Stomach (tissue), 9 donors: ENCODE measurements around the gene APP. TPM values are rescaled to one million over a fixed set of nuclear protein-coding genes. Genes with fewer than 3 reads are reported as not detected.

Source experiments
- DNase-seq, 2 donors: peaks; one replicate each; pipeline versions ENCODE4 v3.0.0 to v3.0.0-alpha.2; 2013 to 2019
- H3K27ac ChIP-seq, 5 donors: fragments of 200-600 bp in 4 of 5; sonication (generic) in 4 of 5; one replicate each; pipeline ENCODE4 v1.5.1; 2013 to 2019; ENCODE audit warnings: mild to moderate bottlenecking in 1 of 5, moderate library complexity in 1 of 5
- H3K27me3 ChIP-seq, 3 donors: fragments of 200-600 bp; sonication (generic); one replicate each; pipeline ENCODE4 v1.5.1; 2017 to 2019; ENCODE audit warnings: mixed run types in 1 of 3
- H3K36me3 ChIP-seq, 4 donors: fragments of 200-600 bp; sonication (generic); 1 replicate in 3 of 4; 2 replicates in 1 of 4; pipeline ENCODE4 v1.5.1; 2016 to 2019
- H3K4me1 ChIP-seq, 4 donors: fragments of 200-600 bp; sonication (generic); one replicate each; pipeline ENCODE4 v1.5.1; 2016 to 2019
- H3K4me3 ChIP-seq, 4 donors: fragments of 200-600 bp; sonication (generic) in 3 of 4; one replicate each; pipeline ENCODE4 v1.5.1; 2016 to 2019; ENCODE audit warnings: mild to moderate bottlenecking in 1 of 4
- H3K9me3 ChIP-seq, 4 donors: fragments of 200-600 bp; sonication (generic); one replicate each; pipeline ENCODE4 v1.5.1; 2016 to 2019
- CTCF ChIP-seq, 7 experiments: fragments of 450-650 bp in 4 of 7; fragments of 200-600 bp in 3 of 7; sonication (generic) in 3 of 7; IDR thresholded peaks; one replicate each; pipeline ENCODE4 v1.5.1; 2016 to 2019; ENCODE audit warnings: antibody characterized with exemption in 7 of 7, control low read depth in 2 of 7, mild to moderate bottlenecking in 1 of 7
- EP300 ChIP-seq: sonication (generic); formaldehyde crosslinking; IDR thresholded peaks from one replicate; pipeline ENCODE4 v1.6.1; 2017; ENCODE audit warnings: antibody characterized with exemption
- POLR2A ChIP-seq, 4 donors: fragments of 450-650 bp; IDR thresholded peaks; one replicate each; pipeline ENCODE4 v1.6.1; 2016; ENCODE audit warnings: antibody characterized with exemption in 4 of 4, control low read depth in 2 of 4, mild to moderate bottlenecking in 1 of 4, moderate library complexity in 1 of 4
- POLR2AphosphoS5 ChIP-seq, 3 donors: sonication (generic); formaldehyde crosslinking; IDR thresholded peaks; one replicate each; pipeline ENCODE4 v1.6.1; 2016; ENCODE audit warnings: antibody characterized with exemption in 3 of 3
- WGBS, 5 donors: extraction: QIAGEN DNeasy Blood & Tissue Kit in 3 of 5; methylation state at CpG; one replicate each; pipeline versions ENCODE4 v1.1.5 to v1.1.7; 2013 to 2018; 5-methylcytosine and 5-hydroxymethylcytosine counted together
- intact Hi-C: fragments of 100-400 bp; cut with DNase I; formaldehyde crosslinking; loops from one replicate; pipeline ENCODE4 v1.15.1; 2023; ENCODE audit warnings: low total_unique reads
- polyA plus RNA-seq, 3 donors: library from polyadenylated mRNA; stranded (reverse); fragments of 200-250 nt; gene quantifications; one replicate each; pipeline ENCODE4 v1.2.3, GENCODE V29; 2013
- total RNA-seq, 5 donors: library from RNA; depleted of rRNA; stranded (reverse); fragments of >200 nt; gene quantifications; one replicate each; pipeline versions ENCODE4 v1.1.0 to v1.2.3, GENCODE V29; 2014 to 2016
- donor health status: healthy with polysubstance abuse.
- donor health status: Bipolar disorder and iron deficiency.
- donor health status: healthy.

The APP gene
- total and polyA plus RNA-seq, 8 donors, result 41.2 to 408 (median 200) TPM

- H3K9me3 ChIP-seq, result no peaks in the 10 kb centered on the region
- 75 to 92% (median 83%) methylated on average over 3 of the region's 3 CpGs for WGBS, 5 donors
These were observed 210.8 kb downstream of the APP start for GRCh38 chr21:25959799-25960198.

GRCh38 chr21:25956993-25957714, 213.4 kb downstream of the APP start:
- TF ChIP-seq POLR2AphosphoS5 (IDR thresholded peaks at IDR 0.05), result peak in 1 of 3 donors; percentile 4
- TF ChIP-seq CTCF (IDR thresholded peaks at IDR 0.05), result no peak
- TF ChIP-seq EP300, result no peak
- no peak for TF ChIP-seq POLR2A (IDR thresholded peaks at IDR 0.05)
- Histone ChIP-seq H3K36me3 (peaks cover 5 to 45% (median 40%) of the 10 kb centered on the region in 4 donors), H3K9me3 (no peaks in the 10 kb centered on the region), H3K27ac (peak overlapping the region in 1 of 5 donors; percentile 26), H3K27me3 (no peaks in the 10 kb centered on the region), H3K4me3 (no peak overlapping the region), H3K4me1 (peaks cover 0 to 14% (median 2%) of the 10 kb centered on the region in 4 donors)
- intact Hi-C loops, result no loop called here
- no peak for DNase-seq
- 44 to 56% (median 51%) methylated on average over 2 of the region's 2 CpGs for WGBS, 5 donors

More at GRCh38 chr21:25959799-25960198, 210.8 kb downstream of the APP start:
- Histone ChIP-seq H3K27me3 (no peaks in the 10 kb centered on the region), H3K27ac (no peak overlapping the region), H3K4me3 (no peak overlapping the region), H3K4me1 (peaks cover 5 to 35% (median 15%) of the 10 kb centered on the region in 4 donors), H3K36me3 (peaks cover 0 to 26% (median 17%) of the 10 kb centered on the region in 4 donors)
- no peak for TF ChIP-seq POLR2A (IDR thresholded peaks at IDR 0.05)
- intact Hi-C loops, result no loop called here
- DNase-seq, result no peak

DNA sequence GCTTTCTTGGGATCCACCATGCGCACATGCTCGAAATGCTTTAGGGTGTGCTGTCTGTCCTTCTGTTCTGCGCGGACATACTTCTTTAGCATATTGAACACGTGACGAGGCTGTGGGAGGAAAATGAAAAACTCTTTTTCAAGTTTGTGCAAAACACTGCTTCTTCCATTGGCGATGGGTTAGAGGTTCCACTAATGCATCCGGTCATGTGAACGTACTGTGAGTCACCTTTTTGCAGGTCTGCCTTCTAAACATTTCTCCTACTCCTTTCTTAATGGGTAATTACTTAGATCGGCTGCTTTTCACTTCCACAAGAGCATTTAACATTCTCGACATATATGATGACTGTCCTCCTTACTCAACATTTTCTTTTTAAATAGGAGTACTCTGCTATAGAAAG, 214.9 kb downstream of the APP start:
- no peaks in the 10 kb centered on the region for H3K27me3 ChIP-seq
- DNase-seq, result no peak
- H3K4me3 ChIP-seq, result no peak overlapping the region
- no peaks in the 10 kb centered on the region for H3K9me3 ChIP-seq
- H3K4me1 ChIP-seq, result peaks cover 0 to 4% (median 0%) of the 10 kb centered on the region in 4 donors
- intact Hi-C loops, result no loop called here
- 92 to 99% (median 96%) methylated on average over 11 of the region's 11 CpGs for WGBS, 5 donors
- H3K27ac ChIP-seq, result no peak overlapping the region
- TF ChIP-seq POLR2AphosphoS5 (IDR thresholded peaks at IDR 0.05) (no peak), CTCF (IDR thresholded peaks at IDR 0.05) (no peak), POLR2A (IDR thresholded peaks at IDR 0.05) (no peak), EP300 (no peak)
- H3K36me3 ChIP-seq, result peaks cover 5 to 46% (median 44%) of the 10 kb centered on the region in 4 donors

- no peaks in the 10 kb centered on the region for H3K27me3 ChIP-seq
- DNase-seq, result no peak
- no peaks in the 10 kb centered on the region for H3K9me3 ChIP-seq
- intact Hi-C loops, result no loop called here
- 79 to 85% (median 82%) methylated on average over 2 of the region's 2 CpGs for WGBS, 5 donors
- H3K4me3 ChIP-seq, result no peak overlapping the region
- H3K36me3 ChIP-seq, result peaks cover 5 to 40% (median 37%) of the 10 kb centered on the region in 4 donors
- H3K27ac ChIP-seq, result no peak overlapping the region
- TF ChIP-seq POLR2A (IDR thresholded peaks at IDR 0.05) (no peak), POLR2AphosphoS5 (IDR thresholded peaks at IDR 0.05) (no peak), EP300 (no peak), CTCF (IDR thresholded peaks at IDR 0.05) (no peak)
- H3K4me1 ChIP-seq, result peaks cover 0 to 9% (median 2%) of the 10 kb centered on the region in 4 donors
These were observed 216.9 kb downstream of the APP start for GRCh38 chr21:25953659-25954058.

- H3K27me3 ChIP-seq, result no peaks in the 10 kb centered on the region
- intact Hi-C loops, result no loop called here
- no peak for DNase-seq
- TF ChIP-seq POLR2AphosphoS5 (IDR thresholded peaks at IDR 0.05) (no peak), POLR2A (IDR thresholded peaks at IDR 0.05) (no peak), CTCF (IDR thresholded peaks at IDR 0.05) (no peak)
- peak overlapping the region in 1 of 5 donors; percentile 8 for H3K27ac ChIP-seq
- 86 to 98% (median 96%) methylated on average over 3 of the region's 3 CpGs for WGBS, 5 donors
- no peaks in the 10 kb centered on the region for H3K9me3 ChIP-seq
- peaks cover 0 to 9% (median 2%) of the 10 kb centered on the region in 4 donors for H3K4me1 ChIP-seq
- H3K36me3 ChIP-seq, result peaks cover 5 to 38% (median 34%) of the 10 kb centered on the region in 4 donors
- H3K4me3 ChIP-seq, result no peak overlapping the region
These were observed 217.4 kb downstream of the APP start for GRCh38 chr21:25953196-25953595.
